ENCODE data around the gene PDGFRB.

PDGFRB gene

DNA sequence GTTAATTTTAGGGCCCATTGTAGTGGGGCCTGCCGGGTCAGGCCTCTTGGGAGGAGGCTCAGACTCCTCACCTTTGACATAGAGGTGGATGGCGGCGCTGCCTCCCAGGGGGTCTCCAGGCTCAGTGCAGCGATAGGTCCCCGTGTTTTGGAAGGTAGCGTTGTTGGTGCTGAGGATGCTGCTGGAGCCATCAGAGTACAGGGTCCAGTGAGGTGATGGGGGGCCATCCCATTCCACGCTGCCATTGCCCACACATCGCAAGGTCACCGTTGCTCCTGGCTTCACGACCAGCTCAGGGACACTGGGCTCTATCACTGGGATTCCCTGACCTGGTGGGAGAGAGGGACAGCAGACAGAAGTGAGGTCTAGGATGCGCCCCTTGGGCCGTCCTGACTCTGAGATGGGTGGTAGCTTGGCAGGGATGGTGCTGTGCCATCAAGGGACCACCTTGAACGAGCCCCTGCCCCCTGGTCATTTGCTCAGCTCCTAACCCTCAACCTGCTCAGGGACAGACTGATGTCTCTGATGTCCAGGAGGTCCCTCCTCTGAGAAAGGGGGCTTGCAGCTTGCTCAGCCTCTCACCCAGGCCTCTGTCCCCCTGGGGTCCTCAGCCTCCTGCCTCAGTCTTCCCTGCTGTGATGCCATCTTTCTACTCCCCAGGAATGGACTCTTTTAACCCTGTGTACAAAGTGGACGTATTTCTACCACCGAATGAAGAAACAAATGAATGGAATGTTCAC lies 74.8 kb downstream of the PDGFRB start:
- no peak for DNase-seq

DNA sequence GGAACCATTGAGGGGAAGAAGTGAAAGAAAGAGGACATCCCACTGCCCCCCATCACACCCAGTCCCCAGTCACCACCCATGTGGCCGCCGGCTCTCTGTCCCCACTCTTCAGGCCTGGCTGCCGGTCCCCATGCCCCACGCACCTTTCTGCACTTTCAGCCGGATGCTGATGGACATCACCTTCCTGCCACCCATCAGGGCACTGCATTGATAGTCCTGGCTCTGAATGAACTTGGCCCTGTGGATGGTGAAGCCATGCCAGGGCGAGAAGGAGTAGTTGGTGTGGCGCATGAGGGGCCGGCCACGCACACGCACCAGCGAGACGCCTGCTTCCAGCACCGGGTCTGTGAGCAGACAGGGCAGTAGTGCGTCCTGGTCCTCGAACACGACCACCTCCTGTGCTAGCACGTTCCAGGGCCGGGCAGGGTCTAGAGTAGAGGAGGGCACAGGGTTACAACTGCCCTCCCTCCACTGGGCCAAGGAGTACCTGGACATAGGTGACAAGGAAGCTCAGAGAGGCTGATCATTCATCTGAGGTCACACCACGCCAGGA lies 75.7 kb downstream of the PDGFRB start:
- no peak for DNase-seq

GRCh38 chr5:150078802-150079689 lies 76.6 kb downstream of the PDGFRB start:
- DNase-seq, result no peak

- no peak for DNase-seq
Measured at GRCh38 chr5:150077996-150078801, 77.4 kb downstream of the PDGFRB start.

DNA sequence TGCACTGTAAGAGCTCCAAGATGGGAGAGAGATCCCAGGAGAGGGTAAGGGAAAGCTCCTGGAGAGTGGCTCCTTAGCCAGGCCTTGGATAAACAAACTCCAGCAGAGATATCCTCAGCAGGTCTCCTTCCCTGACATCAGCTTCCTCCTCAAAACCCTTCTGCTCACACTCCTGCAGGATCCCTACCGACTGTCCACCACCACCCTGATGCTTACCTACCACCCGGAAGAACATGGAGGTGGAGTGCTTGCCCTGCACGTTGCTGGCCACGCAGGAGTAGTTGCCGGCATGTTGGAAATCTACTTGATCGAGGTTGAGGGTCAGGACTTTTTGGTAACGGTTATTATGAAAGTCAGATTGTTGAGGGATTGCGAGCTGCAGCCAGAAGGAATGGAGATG lies 78.6 kb downstream of the PDGFRB start:
- no peak for DNase-seq

- DNase-seq, result no peak
Measured at GRCh38 chr5:150075806-150076205, 79.8 kb downstream of the PDGFRB start.

- no peak for DNase-seq
Measured at GRCh38 chr5:150075233-150075632, 80.4 kb downstream of the PDGFRB start.

- no peak for DNase-seq
Measured at GRCh38 chr5:150073677-150074076, 82.0 kb downstream of the PDGFRB start.

- no peak for DNase-seq
Measured at GRCh38 chr5:150073086-150073625, 82.5 kb downstream of the PDGFRB start.

GRCh38 chr5:150070821-150071220 lies 84.8 kb downstream of the PDGFRB start:
- no peak for DNase-seq

DNA sequence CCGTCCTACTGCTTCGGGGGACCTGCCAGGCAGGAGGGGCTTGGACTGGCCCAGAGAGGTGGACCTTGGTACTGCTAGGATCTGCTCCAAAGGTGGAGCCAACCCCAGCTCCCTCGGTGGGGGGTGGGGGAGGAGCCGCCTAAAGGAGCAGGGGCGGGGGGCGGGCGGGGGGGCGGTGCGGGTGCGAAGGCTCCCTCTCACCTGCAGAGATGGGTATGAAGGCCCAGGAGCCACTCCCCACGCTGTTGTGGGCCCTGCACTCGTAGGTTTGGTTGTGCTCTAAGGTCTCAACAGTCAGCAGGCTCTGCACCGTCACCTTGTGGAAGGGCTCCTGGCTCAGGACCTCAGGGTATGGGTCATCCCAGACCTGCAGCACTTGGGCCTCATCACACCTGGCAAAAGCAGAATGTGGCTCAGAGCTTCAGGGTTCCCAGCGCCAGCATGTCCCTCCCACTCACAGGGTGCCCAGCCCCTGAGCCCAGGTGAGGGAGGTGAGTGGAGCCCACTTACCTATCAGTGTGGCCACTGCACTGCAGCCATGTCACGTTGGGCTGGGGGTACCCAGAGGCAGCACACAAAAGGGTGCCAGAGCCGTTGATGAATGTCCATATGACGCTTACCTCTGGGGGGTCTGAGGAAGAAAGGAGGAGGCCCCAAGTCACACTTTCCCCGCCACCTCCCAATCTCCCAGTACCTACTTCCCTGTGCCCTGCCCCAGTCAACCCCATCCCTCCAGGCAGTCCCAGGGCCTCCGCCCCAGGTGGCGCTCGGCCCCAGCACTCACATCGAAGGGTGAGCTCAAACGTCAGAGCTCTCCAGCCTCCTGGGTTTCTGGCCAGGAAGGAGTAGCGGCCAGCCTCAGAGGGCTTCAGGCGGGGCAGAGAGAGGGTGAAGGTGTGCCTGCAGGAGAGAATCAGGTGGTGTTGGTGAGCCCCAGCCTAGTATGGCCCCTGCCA lies 85.7 kb downstream of the PDGFRB start:
- DNase-seq, result no peak

DNA sequence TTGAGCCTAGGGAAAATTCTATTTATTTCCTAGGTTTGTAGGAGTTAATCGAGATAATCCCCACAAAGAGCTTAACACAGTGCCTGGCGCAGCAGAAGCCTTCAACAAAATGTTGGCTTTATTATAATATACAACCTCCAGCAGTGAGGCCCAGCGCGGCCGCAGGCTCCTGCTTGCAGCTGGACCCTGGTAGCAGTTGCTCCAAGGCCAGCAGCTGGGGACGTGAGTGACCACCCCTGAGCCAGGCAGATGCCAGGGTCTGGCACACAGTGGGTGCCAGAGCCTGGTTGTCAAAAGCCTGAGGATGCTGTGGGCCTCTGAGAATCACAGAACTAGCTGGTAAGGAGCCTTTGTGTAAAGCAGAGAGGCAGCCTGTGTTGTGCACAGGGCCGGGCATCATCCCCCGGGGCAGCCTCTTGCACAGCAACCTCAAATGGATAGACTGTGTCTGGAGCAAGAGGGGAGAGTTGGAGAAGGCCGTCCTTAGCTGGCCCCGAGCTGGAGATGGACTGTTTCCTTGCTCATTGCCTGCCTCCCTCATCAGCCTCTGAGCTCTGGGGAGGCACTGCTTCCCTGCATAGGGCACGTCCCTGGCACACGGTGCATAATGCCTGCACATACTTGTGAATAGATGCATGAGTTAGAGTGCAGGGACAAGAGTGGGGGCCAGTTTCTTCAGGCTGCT lies 86.5 kb downstream of the PDGFRB start:
- no peak for DNase-seq

- DNase-seq, result no peak
Measured at GRCh38 chr5:150068472-150068871, 87.2 kb downstream of the PDGFRB start.

DNA sequence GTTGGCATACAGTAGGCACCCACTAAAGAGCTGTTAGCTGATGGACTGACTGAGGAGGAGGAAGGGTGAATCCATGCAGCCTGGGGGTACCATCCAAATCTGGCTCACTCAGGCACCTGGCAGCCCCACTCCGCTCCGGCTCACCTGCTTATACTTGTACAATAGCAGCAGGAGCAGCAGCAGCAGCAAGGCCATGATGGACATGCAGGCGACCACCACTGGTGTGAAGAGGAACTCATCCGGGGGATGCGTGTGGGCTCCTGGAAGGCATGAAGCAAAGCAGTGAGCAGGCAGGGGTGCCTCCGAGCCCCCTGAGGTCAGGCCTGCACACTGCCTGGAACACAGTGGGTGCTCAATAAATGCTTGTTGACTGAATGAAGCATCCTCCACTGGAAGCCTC lies 87.6 kb downstream of the PDGFRB start:
- no peak for DNase-seq

- no peak for DNase-seq
Measured at GRCh38 chr5:150067405-150067960, 88.2 kb downstream of the PDGFRB start.

DNA sequence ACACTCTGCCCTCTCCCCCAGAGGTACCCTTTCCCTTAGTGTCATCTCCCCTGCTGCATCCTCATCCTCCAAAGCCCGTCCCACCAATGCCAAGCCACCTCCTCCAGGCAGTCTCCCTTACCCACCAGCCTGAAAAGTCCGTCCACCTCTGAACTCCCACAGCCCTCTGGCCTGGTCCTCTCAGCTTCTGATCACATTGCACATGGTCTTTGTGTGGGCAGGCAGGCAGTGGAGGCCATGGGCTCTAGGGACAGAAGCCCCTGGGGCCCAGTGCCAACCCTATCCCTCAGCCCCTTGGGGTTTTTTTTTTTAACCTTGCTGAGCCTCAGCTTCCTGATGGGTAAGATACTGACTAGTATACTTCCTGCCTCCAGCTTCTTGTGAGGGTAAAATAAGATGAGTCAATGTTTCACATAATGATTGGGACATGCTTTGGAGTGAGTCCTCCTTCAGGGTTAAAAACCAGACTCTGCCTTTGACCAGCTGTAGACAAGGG lies 88.7 kb downstream of the PDGFRB start:
- DNase-seq, result no peak

- DNase-seq, result no peak
Measured at GRCh38 chr5:150066436-150066835, 89.2 kb downstream of the PDGFRB start.

GRCh38 chr5:150065886-150066285 lies 89.8 kb downstream of the PDGFRB start:
- DNase-seq, result no peak

GRCh38 chr5:150065346-150065745 lies 90.3 kb downstream of the PDGFRB start:
- no peak for DNase-seq

GRCh38 chr5:150064681-150065220 lies 90.9 kb downstream of the PDGFRB start:
- no peak for DNase-seq
